HepG2 (cell line): ENCODE data around the gene CCDC57. TPM values are rescaled to one million over a fixed set of nuclear protein-coding genes. Genes with fewer than 3 reads are reported as not detected.

Experiments
- ATAC-seq: fragments of 200-7000 bp; cut with Tn5 transposase; 3 replicates; pipeline ENCODE4 v1.9.1; 2020; ENCODE audit warnings: mild to moderate bottlenecking, moderate library complexity
- BruUV-seq: library from RNA; stranded (reverse); fragments of 400-500 nt; replicated peaks from 2 replicates; lab custom pipeline; 2021; lab: Mats Ljungman, UMichigan
- CTCF ChIA-PET: fragments of 300-600 bp; formaldehyde crosslinking; extraction: SDS; loops from one replicate; lab custom pipeline; 2021; ENCODE audit warnings: low total read pairs, inconsistent platforms, low intra/inter-chr PET ratio; lab: Yijun Ruan, JAX
- POLR2A ChIA-PET: fragments of 350-600 bp; sonication (Branson Sonifier 250); formaldehyde crosslinking; loops from one replicate; lab custom pipeline; 2020; ENCODE audit warnings: antibody characterized with exemption, inconsistent platforms; lab: Yijun Ruan, JAX
- DNase-seq: peaks from one replicate; pipeline ENCODE4 v3.0.0-alpha.2; 2015; ENCODE audit warnings: low spot score
- FAIRE-seq: peaks from 3 replicates; lab custom pipeline; 2011; peaks lifted over from hg19 to GRCh38; lab: Jason Lieb, UNC
- H2AFZ ChIP-seq: one replicate; pipeline ENCODE4 v1.6.1; 2011; ENCODE audit warnings: low read length, inconsistent platforms
- H3K27ac ChIP-seq: fragments of 300-600 bp; 3 replicates; pipeline ENCODE4 v1.8.0; 2011; ENCODE audit warnings: mixed run types, mild to moderate bottlenecking, mixed read lengths, low read length, inconsistent platforms; ENCODE audit not compliant: insufficient read depth; ENCODE audit errors: extremely low read length
- H3K27me3 ChIP-seq, 2 experiments: fragments of 200-600 bp in 1 of 2; 2 replicates in 1 of 2; 3 replicates in 1 of 2; pipeline versions ENCODE4 v1.6.0 to v1.8.0; 2011; ENCODE audit warnings: low read length in 2 of 2, mild to moderate bottlenecking in 2 of 2, moderate library complexity in 2 of 2, inconsistent platforms in 1 of 2; ENCODE audit not compliant: insufficient read depth in 2 of 2, control insufficient read depth in 1 of 2
- H3K36me3 ChIP-seq, 2 experiments: fragments of 200-600 bp in 1 of 2; replicated peaks in 1 of 2; 2 replicates in 1 of 2; 3 replicates in 1 of 2; pipeline versions ENCODE4 v1.5.1 to v1.8.0; 2011; ENCODE audit warnings: low read length in 2 of 2, inconsistent platforms in 1 of 2; ENCODE audit not compliant: insufficient read depth in 2 of 2, control insufficient read depth in 1 of 2
- H3K4me1 ChIP-seq: 2 replicates; pipeline ENCODE4 v1.5.1; 2012; ENCODE audit warnings: low read length, inconsistent platforms; ENCODE audit not compliant: insufficient read depth
- H3K4me2 ChIP-seq: 2 replicates; pipeline ENCODE4 v1.6.0; 2011; ENCODE audit warnings: low read depth, low read length, inconsistent platforms
- H3K4me3 ChIP-seq, 3 experiments: fragments of 200-600 bp in 1 of 3; sonication (generic), shearing (Covaris generic) in 1 of 3; replicated peaks in 1 of 3; 2 replicates each; pipeline ENCODE4 v1.5.1; 2011 to 2016; ENCODE audit warnings: low read length in 3 of 3, inconsistent platforms in 2 of 3, low read depth in 2 of 3, mild to moderate bottlenecking in 2 of 3, control low read depth in 1 of 3, mixed read lengths in 1 of 3; ENCODE audit not compliant: insufficient read depth in 1 of 3
- H3K79me2 ChIP-seq: one replicate; pipeline ENCODE4 v1.6.1; 2011; ENCODE audit warnings: low read length, inconsistent platforms; ENCODE audit not compliant: insufficient read depth
- H3K9ac ChIP-seq: 2 replicates; pipeline ENCODE4 v1.6.0; 2011; ENCODE audit warnings: mild to moderate bottlenecking, low read depth, low read length, inconsistent platforms; ENCODE audit not compliant: insufficient read depth
- H3K9me3 ChIP-seq: 2 replicates; pipeline ENCODE4 v1.5.1; 2012; ENCODE audit warnings: mild to moderate bottlenecking, low read length
- H4K20me1 ChIP-seq: 2 replicates; pipeline ENCODE4 v1.6.0; 2011; ENCODE audit warnings: inconsistent platforms, mild to moderate bottlenecking, low read length, moderate library complexity; ENCODE audit not compliant: insufficient read depth
- CHD2 ChIP-seq: IDR thresholded peaks from 2 replicates; pipeline ENCODE4 v1.6.1; 2011; ENCODE audit warnings: low read depth, low read length, improper control_type of control experiment
- FOXA1 ChIP-seq, 2 experiments: fragments of 450-650 bp in 1 of 2; sonication (generic) in 1 of 2; formaldehyde crosslinking in 1 of 2; IDR thresholded peaks; 2 replicates each; pipeline versions ENCODE4 v1.4.0 to v1.6.1; 2016 to 2020; ENCODE audit warnings: missing genetic modification reagents in 1 of 2
- GABPA ChIP-seq, 2 experiments: IDR thresholded peaks; 2 replicates each; pipeline ENCODE4 v1.6.1; 2011 to 2016; ENCODE audit warnings: low read depth in 2 of 2, low read length in 1 of 2, missing biosample characterization in 1 of 2, missing genetic modification characterization in 1 of 2
- NCOR1 ChIP-seq: fragments of 200-600 bp; sonication (generic); IDR thresholded peaks from 2 replicates; pipeline ENCODE4 v1.7.0; 2017; ENCODE audit warnings: antibody characterized with exemption, low read length, borderline replicate concordance
- RFXAP ChIP-seq: sonication (generic); formaldehyde crosslinking; IDR thresholded peaks from 2 replicates; pipeline ENCODE4 v1.4.0; 2020; ENCODE audit warnings: missing genetic modification reagents, borderline replicate concordance
- SPEN ChIP-seq: sonication (generic); formaldehyde crosslinking; IDR thresholded peaks from 2 replicates; pipeline ENCODE4 v1.5.1; 2020; ENCODE audit warnings: low read depth, mild to moderate bottlenecking, missing genetic modification reagents
- SRSF1 ChIP-seq: fragments of 200-400 bp; formaldehyde crosslinking; optimal IDR thresholded peaks from 2 replicates; pipeline ENCODE3; 2017; ENCODE audit warnings: mild to moderate bottlenecking, low read depth, low read length, moderate library complexity
- SRSF9 ChIP-seq: fragments of 200-400 bp; formaldehyde crosslinking; IDR thresholded peaks from 2 replicates; pipeline ENCODE4 v1.6.1; 2018; ENCODE audit warnings: borderline replicate concordance, mild to moderate bottlenecking, low read depth, low read length; ENCODE audit not compliant: insufficient read depth, poor library complexity, severe bottlenecking
- TSC22D2 ChIP-seq: sonication (generic); formaldehyde crosslinking; IDR thresholded peaks from 2 replicates; pipeline ENCODE4 v1.5.1; 2020; ENCODE audit warnings: missing genetic modification reagents, mild to moderate bottlenecking, borderline replicate concordance
- ZNF121 ChIP-seq: sonication (generic); formaldehyde crosslinking; IDR thresholded peaks from 2 replicates; pipeline ENCODE4 v1.5.0; 2020; ENCODE audit warnings: mild to moderate bottlenecking, missing genetic modification reagents
- ZNF282 ChIP-seq: fragments of 450-650 bp; IDR thresholded peaks from 2 replicates; pipeline ENCODE4 v1.6.1; 2018; ENCODE audit not compliant: partially characterized antibody
- ZNF572 ChIP-seq: sonication (generic); formaldehyde crosslinking; IDR thresholded peaks from 2 replicates; pipeline ENCODE4 v1.5.1; 2020; ENCODE audit warnings: mild to moderate bottlenecking, missing genetic modification reagents
- ZNF605 ChIP-seq: sonication (generic); formaldehyde crosslinking; IDR thresholded peaks from 2 replicates; pipeline ENCODE4 v1.8.0; 2022; ENCODE audit warnings: mild to moderate bottlenecking, missing genetic modification reagents
- WGBS: methylation state at CpG from one replicate; pipeline ENCODE4 v1.1.6; 2017; ENCODE audit warnings: low lambda C conversion rate; 5-methylcytosine and 5-hydroxymethylcytosine counted together
- in situ Hi-C: cut with HindIII; loops from 2 replicates; pipeline ENCODE4 v1.10.0; 2017; ENCODE audit warnings: low pct_unique_long_range_greater_than_20kb; ENCODE audit not compliant: extremely low pct_ligation_motif_present
- intact Hi-C: fragments of 100-400 bp; cut with micrococcal nuclease; formaldehyde crosslinking; loops from one replicate; pipeline ENCODE4 v1.10.0; 2022; ENCODE audit not compliant: unreplicated experiment
- polyA plus RNA-seq, 8 experiments: library from polyadenylated mRNA; depleted of rRNA in 3 of 8; stranded (reverse) in 7 of 8; unstranded in 1 of 8; fragments of >200 nt; fragmentation: Illumina TruSeq in 4 of 8; extraction: Trizol in 4 of 8; gene quantifications; 2 replicates each; pipeline versions ENCODE4 v1.2.1 to v1.2.3, GENCODE V29; 2011 to 2016; ENCODE audit warnings: low read depth in 4 of 8, missing spikeins in 1 of 8, mixed read lengths in 1 of 8; ENCODE audit not compliant: insufficient read depth in 1 of 8
- total RNA-seq, 5 experiments: library from RNA; depleted of rRNA; stranded (reverse); fragments of >200 nt; fragmentation: Illumina TruSeq; extraction: Trizol; gene quantifications; 2 replicates each; pipeline ENCODE4 v1.2.3, GENCODE V29; 2016; ENCODE audit warnings: low read depth in 1 of 5
- TF ChIP-seq, protein P1 (sequence below): sonication (generic); formaldehyde crosslinking; IDR thresholded peaks from 2 replicates; pipeline ENCODE4 v1.4.0; 2020; ENCODE audit warnings: mild to moderate bottlenecking, low read depth, missing genetic modification reagents
- TF ChIP-seq, protein P2 (sequence below): IDR thresholded peaks from 2 replicates; pipeline ENCODE4 v1.6.1; 2018; ENCODE audit warnings: missing genetic modification reagents, mild to moderate bottlenecking, missing compliant biosample characterization

CCDC57 gene
- total and polyA plus RNA-seq, 2 of the 13 experiments (the other 11 are each of a cell fraction or from before 2014, with no cell fraction given) = 59.3 to 59.9 TPM

DNA sequence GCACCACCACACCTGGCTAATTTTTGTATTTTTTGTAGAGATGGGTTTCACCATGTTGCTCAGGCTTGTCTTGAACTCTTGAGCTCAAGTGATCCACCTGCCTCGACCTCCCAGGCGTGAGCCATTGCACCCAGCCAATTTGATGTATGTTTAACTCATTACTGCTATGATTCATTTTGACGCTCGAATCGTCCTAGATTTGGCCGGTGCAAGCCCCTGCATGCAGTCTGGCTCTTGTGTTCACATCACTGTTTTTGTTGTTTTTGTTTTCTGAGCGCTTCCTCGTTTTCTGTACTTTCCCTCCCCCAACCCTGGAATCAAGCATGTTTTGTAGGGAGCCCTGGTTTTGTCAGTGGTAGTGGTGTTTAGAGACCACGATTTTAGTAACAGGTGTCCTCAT lies 139.2 kb downstream of the CCDC57 start:
- in situ Hi-C loops (no loop called here), intact Hi-C loops (no loop called here)
- ChIA-PET CTCF (no interaction called here), POLR2A (interaction anchor here (1.4 kb wide), 1 partner anchor 36 kb away, joined by 3 read pairs; the partner anchor contains the start of gene DCXR)
- Histone ChIP-seq H3K9ac (no peak overlapping the region), H3K36me3 (peaks cover 2 to 6% of the 10 kb centered on the region in 2 experiments; a peak in 1 of 5 replicates), H3K79me2 (no peaks in the 10 kb centered on the region), H3K4me3 (no peak overlapping the region), H3K27me3 (peaks cover 0 to 5% of the 10 kb centered on the region in 2 experiments; a peak in 2 of 5 replicates), H3K4me1 (peaks cover 12% of the 10 kb centered on the region), H4K20me1 (peaks cover 4% of the 10 kb centered on the region; the same call in 1 of the 2 replicates), H3K27ac (no peak overlapping the region), H2AFZ (no peak overlapping the region), H3K9me3 (no peaks in the 10 kb centered on the region), H3K4me2 (no peak overlapping the region)
- no peak for FAIRE-seq
- TF ChIP-seq, protein P1, sequence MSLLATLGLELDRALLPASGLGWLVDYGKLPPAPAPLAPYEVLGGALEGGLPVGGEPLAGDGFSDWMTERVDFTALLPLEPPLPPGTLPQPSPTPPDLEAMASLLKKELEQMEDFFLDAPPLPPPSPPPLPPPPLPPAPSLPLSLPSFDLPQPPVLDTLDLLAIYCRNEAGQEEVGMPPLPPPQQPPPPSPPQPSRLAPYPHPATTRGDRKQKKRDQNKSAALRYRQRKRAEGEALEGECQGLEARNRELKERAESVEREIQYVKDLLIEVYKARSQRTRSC (CRISPR knock-in tag) = no peak
- TF ChIP-seq CHD2 (no peak), TSC22D2 (no peak), SRSF9 (no peak), ZNF121 (CRISPR knock-in tag) (no peak), ZNF572 (CRISPR knock-in tag) (no peak), GABPA (IDR thresholded peaks at IDR 0.05; ENCODE audit: low read depth, low read length) (no peak), GABPA (CRISPR knock-in tag; IDR thresholded peaks at IDR 0.05; ENCODE audit: low read depth) (no peak), FOXA1 (IDR thresholded peaks at IDR 0.05) (no peak), FOXA1 (CRISPR knock-in tag; IDR thresholded peaks at IDR 0.05) (no peak), RFXAP (CRISPR knock-in tag) (no peak), SRSF1 (no peak), SPEN (CRISPR knock-in tag) (no peak), NCOR1 (no peak), ZNF282 (no peak), ZNF605 (CRISPR knock-in tag) (no peak)
- TF ChIP-seq, protein P2, sequence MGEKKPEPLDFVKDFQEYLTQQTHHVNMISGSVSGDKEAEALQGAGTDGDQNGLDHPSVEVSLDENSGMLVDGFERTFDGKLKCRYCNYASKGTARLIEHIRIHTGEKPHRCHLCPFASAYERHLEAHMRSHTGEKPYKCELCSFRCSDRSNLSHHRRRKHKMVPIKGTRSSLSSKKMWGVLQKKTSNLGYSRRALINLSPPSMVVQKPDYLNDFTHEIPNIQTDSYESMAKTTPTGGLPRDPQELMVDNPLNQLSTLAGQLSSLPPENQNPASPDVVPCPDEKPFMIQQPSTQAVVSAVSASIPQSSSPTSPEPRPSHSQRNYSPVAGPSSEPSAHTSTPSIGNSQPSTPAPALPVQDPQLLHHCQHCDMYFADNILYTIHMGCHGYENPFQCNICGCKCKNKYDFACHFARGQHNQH (CRISPR knock-in tag) = no peak
- WGBS = 60% methylated on average over 9 of the region's 9 CpGs
- BruUV-seq = no TSS peak
- DNase-seq = no peak
- no peak for ATAC-seq
